A549 treated with GW870086 at 1 μM for 4 hours (cell line): ENCODE data around the gene GPR12. TPM values are rescaled to one million over a fixed set of nuclear protein-coding genes. Genes with fewer than 3 reads are reported as not detected.

Experiments used
- total RNA-seq: library from RNA; stranded (reverse); fragments of 200-300 nt; extraction: Qiagen RNA extraction; gene quantifications from 5 replicates; pipeline ENCODE4 v1.2.3, GENCODE V29; 2022; ENCODE audit warnings: low read depth

GPR12 gene, protein sequence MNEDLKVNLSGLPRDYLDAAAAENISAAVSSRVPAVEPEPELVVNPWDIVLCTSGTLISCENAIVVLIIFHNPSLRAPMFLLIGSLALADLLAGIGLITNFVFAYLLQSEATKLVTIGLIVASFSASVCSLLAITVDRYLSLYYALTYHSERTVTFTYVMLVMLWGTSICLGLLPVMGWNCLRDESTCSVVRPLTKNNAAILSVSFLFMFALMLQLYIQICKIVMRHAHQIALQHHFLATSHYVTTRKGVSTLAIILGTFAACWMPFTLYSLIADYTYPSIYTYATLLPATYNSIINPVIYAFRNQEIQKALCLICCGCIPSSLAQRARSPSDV
- total RNA-seq: not detected in 5 replicates

DNA sequence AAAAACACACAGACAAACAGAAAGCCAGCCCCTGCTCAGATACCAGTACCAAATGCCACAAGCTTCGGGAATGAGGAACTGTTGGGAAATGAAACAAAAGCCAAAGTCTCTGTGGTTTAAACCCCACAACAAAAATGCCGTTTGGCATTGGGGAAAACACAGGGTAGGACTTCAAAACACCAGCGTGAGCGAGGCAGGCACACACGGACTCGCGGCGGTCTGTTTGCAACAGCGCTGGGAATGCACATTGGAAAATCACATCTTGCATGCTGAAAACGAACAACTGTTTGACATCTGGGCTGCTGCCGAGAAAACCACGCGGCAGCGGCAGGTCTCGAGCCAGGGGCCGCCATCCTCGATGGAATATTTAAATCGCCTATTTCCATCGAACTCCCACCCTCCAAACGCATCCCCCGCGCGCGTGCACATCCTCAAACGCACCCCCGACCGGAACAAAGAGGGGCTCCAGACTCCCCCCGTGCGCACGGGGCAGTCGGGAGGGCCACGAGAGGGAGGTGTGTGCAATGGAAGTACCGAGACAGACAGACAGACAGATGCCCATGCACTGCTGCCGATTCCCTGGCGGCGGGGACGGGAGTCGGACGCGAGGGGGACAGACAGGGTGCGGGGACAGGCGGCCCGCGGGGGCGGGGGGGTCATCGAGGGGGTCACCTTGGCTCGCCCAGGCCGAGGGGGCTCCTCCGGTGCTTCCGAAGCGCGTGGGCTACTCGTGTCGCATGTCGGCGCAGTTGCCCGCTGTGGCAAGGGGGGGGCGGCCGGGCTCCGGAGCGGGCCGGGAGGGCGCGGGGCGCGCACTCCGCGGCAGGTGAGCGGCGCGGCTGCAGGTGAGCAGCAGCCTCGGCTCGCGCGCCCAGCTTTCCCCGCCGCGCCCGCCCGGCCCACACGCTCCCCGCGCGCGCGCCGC is at the start of gene GPR12:
Gene GPR12, minus strand, starts transcription at position 880 of the 925 bp plus-strand sequence. CDS start 959 bp downstream, outside the sequence.

Other genes starting within 250 kb of the GPR12 start
- gene WASF3, start 203.1 kb downstream of the GPR12 start, total RNA-seq: 0.08 to 0.15 TPM (median 0.14 TPM) in 5 replicates